GM21529 (cell line): ENCODE data around the gene CHST15.
"Not testable (repeated sequence)": the region's sequence is repeated elsewhere in the genome, so short reads cannot be mapped to it uniquely, and the experiment has no call there.

ENCODE experiments used
- ATAC-seq: cut with Tn5 transposase; IDR thresholded peaks from one replicate; pipeline ENCODE4 v1.9.1; 2021; ENCODE audit not compliant: unreplicated experiment

CHST15 gene

DNA sequence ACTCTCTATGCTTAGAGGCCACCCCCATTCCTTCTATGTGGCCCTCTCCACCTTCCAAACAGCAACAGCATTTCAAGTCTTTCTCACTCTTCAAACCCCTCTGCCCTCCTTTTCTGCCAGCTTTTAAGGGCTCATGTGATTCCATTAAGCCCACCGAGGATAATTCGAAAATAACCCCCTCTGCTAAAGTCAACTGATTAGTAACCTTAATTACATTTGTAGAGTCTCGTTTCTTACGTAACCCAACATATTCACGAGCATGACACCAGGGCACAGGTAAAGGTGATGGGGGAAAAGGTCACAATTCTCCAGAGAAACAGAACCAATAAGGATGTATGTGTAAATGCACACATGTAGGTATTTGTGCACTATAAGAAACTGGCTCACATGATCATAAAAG is 6.7 kb upstream of the CHST15 start:
- no peak for ATAC-seq

DNA sequence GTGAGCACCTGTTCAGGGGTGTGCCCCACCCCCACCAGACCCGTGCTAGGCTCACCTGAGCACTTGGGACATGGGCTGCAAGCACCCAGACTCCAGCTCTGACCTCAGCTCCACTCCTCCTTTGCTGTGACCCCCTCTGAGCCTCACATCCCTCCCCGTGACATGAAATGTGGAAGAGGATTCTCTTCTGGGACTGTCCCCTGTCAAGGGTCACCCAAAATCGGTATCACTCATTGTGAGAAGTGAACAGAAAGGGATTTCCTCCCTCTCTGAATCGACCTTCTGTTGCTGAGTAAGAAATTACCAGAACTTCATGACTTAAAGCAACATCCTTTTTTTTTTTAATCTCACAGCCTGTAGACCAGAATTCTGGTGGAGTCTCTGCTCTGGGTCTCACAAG is 6.2 kb upstream of the CHST15 start:
- ATAC-seq, result peak; percentile 76

DNA sequence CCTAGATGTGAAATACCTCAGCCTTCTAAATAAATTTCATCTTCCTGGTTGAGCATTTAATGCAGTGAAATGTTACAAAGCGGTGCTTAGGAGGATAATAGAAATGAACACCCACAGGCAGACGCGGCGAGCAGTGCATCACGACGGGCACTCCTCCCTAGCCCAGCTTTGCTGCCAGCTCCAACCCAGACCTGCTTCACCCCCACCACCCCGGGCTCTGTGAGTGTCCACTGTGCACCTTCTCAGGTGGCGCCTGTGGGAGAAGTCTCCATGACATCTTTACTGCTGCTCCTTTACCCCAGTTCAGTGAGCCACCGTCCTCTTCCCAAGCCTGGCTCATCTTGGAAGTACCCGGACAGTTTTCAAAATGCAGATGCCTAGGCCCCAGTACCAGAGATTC is 5.2 kb upstream of the CHST15 start:
- no peak for ATAC-seq

DNA sequence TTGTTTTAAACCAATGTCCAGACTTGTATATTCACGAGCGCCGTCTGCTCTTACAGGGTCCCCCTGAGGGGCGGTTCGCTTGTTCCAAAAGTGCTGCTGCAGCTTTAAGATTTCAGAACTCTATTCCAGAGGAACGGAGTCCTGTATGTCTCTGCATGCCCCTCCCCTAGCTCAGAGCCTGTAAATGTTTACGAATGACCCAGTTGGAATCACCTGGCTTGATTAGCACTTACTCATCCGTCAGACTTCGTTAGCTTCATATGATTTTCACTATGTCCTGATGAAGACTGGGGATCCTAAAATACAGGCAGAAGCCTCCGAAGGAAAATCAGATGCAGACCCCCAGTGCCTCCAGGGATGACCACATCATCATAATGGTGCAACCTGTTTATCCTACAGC is 4.5 kb upstream of the CHST15 start:
- no peak for ATAC-seq

DNA sequence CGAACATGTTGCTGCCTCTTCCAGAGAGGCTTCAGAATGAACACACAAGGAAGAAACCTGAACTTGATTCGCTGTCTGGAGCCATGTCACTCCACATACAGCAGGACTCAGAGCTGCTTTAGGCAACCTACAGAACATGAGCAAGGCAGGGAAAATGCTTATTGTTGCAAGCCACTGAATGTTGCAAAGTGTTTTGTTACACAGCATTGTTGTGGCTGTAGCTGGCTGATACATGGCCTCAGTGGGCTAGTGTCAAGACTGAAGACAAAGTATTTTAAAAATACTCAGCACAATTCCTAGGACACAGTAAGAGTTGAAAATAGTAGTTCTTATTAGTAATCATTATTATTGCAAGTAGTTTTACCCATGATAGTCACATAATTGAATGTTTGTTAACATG is 3.1 kb upstream of the CHST15 start:
- ATAC-seq, result no peak

DNA sequence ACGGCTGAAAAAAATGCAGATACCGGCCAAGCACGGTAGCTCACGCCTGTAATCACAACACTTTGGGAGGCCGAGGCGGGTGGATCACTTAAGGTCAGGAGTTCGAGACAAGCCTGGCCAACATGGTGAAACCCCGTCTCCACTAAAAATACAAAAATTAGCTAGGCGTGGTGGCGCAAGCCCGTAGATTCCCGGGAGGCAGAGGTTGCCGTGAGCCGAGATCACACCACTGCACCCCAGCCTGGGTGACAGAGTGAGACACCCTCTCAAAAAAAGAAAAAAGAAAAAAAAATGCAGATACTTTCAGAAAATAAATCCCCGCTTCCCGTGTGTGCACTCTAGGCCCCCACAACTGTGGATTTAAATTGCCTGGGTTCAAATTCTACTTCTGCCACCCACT is 2.4 kb upstream of the CHST15 start:
- not testable (repeated sequence) for ATAC-seq

DNA sequence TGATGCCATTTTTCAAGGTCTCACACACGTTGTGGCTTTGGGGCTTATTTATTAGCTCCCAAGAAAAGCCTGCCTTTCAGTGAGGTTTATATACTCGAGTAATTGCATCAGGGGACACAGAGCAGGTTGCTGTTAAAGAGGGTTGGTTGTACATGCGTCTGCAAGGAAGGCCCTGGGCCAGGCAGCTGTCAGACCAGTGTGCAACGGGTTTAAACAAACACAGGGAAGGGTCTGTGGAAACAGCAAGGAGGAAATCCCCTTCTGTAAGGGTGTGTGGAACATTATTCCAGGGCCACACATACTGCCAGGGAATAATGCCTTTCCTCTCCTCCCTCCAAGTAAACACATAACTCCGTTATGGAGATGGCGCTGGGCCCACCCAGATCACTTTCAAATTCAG is 1.7 kb upstream of the CHST15 start:
- ATAC-seq, result no peak

DNA sequence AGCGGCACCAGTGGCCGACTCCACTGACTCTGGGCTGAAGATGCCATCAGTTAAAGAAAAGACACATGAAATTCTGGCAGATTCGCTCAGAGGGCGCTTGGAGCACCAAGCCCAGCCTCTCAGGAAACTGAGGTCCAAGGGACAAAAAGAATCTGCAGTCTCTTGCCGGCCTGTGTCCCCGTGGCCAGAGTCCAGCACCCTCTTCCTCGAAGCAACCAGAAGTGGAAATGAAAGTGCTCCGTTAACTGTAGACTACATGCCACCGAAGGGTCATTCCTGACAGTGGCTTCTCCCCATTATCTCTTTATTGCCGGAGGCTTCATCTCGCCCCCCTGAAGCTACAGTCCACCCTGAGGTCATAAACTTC is 1.0 kb upstream of the CHST15 start:
- no peak for ATAC-seq

DNA sequence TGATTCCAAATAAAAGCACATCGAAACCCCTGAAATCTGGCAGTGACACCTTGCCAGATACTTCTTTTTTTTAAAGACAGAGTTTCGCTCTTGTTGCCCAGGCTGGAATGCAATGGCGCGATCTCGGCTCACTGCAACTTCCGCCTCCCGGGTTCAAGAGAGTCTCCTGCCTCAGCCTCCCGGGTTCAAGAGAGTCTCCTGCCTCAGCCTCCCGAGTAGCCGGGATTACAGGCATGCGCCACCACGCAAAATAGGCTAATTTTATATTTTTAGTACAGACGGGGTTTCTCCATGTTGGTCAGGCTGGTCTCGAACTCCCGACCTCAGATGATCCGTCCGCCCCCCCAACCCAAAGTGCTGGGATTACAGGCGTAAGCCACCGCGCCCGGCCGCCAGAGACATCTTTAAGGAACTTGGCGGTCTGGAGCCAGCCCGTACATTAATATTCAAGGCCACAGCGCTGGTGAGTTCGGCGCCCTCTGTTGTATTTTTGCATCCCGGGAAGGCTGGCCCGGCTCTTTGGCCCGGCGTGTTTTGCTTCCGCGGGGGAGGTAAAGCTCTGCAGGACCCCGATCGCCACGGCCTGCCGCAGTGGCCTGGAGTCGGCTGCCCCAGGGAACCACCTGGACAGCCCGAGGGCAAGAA is 498 bp upstream of the CHST15 start:
- ATAC-seq, result not testable (repeated sequence)

DNA sequence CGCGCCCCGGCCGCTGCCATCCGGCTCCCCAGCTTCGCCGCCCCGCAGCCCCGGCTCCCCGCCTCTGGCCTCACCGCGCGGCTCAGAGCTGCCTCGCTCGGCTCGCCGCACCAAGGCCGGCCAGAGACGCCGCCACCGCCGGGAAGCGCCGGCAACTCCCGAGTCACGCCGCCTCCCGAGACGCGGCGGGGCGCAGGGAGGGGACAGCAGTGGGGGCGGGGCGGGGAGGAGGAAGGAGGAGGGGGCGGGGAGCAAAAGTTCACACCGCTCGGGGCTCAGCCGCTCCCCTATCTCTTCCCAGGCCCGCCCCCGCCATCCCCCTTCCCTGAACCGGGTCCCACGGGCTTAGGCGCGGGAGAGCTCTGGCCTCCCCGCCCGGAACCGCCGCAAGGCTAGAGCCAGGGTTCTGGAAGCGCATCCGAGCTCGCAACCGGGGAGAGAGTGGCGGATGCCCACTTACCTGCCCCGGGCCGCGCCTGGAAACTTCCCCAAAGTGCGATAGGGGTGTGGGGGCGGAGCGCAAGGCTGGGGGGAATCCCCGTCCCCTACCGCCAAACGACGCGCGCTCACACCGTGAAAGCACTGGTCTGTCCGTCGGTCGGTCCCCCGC is 1.0 kb downstream of the CHST15 start:
- peak; percentile 52 for ATAC-seq

DNA sequence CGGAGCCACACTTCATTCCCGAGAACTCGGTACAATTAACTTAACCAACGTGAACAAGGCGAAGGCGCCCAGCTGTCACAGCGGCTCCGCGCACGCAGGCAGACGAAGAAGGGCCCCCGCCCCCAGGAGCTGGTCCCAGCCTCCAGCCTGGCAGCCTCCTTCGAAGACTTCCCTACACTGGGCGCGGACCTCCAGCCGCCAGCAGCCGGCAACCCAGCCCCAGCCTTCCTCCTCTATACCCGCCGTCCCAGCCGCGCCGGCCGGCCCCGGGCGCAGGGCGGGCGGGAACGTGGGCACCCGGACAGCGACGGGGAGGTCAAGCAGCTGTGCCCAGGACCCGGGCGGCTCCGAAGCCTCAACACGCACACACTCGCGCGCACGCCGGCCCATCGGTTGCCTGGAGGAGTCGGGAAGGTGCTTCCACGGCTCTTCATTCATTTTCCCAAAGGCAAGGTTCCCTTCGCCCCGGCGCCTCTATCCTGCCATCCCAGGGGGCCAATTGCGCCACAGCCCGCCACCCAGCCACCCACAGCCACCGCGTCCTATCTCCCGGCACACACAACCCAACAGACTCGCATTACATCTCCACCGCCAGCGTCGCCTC is 1.6 kb downstream of the CHST15 start:
- ATAC-seq, result no peak

DNA sequence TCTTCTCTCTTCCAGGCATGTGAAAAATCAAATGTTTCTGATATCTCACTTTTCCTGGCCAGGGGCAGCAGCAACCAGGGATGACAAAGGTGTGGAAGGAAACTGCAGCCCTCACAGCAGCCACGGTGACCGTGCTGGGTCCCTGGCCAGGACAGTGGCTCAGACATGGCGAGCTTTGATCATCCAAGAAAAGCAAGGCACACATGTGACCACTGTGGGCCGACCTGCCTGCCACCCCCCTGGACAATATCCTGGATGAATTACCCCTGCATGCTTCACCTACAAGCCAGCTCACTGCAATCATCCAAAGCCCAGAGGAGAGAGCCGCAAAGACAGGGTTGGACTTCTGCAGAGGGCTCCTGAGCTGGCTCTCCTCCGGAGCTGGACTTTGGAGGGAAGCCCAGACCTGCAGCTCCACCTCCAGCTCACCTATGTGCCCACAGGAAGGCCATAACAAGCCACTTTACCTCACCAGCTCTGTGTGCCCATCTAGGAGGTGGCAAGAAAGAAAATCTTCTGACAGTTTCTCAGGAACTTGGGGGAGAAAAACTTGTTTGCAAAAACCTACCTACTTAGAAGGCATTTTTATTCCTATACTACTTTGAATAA is 2.7 kb downstream of the CHST15 start:
- ATAC-seq, result no peak

DNA sequence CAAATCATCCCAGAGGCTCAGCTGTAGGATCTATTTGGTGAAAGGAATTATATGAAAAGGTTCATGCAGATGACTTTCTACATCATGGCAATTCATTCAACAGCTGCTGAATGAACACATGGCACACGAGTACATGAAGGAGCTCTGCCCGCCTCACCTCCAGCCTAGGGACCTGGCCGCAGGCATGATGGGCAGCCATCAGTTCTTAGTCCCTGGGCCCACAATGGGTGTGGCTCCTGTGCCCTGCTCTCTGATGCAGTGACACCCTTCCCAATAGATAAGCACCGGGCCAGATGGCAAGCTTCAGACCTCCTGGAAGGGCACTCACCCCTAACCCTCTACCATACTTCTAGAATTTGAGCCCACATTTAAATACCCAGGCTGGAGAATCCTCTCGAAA is 3.5 kb downstream of the CHST15 start:
- no peak for ATAC-seq

DNA sequence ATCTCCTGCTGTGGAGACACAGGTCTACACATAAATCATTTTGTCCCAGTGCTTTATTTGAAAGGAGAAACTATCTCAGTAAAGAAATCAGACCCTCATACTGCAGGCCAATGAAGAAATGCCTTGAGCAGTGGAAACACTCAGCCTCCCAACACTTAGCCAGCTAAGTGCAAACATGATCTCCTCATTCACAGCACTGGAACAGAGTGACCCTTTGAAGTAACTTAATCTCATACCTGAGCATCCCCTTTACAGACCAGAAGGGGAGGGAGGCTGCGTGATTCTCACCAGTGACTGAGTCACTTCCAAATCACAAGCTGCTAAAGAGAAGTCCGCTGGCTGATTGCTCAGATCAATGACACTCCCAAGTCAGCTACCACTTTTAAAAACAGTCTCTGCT is 4.5 kb downstream of the CHST15 start:
- ATAC-seq, result no peak

DNA sequence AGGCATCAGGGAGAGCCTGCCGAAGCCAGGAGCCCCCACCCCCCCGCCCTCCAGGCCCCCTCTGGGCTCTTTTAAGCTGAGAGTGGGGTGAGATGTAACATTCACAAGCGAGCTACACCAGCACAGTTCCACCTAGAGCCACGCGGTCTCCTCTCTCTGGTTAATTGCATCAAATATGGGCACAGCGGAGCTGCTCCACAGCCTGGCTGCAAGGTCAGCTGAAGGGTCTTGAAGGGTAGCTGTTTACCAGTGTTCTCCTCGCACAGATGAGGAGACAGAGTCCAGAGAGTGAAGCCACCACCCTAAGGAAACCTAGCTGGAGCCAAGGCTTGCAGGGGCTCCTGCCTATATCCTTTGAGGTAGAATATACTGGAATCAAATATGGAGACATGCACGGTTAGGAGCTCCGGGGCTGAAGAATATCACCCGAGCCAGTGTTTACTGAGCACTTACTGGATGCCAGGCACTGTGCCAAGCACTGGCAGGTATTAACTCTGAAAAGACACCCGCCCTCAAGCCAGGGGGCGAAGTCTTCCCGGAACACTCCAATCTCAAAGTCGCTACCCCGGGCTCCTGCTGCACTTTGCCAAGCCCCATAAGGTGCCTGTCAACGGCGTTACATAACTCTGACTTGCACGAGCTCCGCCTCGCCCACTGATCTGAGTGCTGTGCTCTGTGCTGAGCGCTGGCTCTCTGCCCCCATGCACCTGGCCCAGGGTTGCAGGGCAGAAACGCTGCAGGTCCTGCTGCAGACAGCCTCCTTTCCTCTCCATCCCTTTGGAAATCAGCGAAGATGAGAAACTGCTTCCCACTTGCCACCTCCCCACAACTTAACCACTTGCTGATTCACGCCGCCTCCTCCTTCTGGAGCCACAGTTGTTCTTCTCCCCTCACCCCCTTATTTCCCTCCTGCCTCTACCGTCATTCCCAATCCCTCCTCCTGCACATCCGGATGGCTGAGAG is 5.4 kb downstream of the CHST15 start:
- ATAC-seq, result no peak

DNA sequence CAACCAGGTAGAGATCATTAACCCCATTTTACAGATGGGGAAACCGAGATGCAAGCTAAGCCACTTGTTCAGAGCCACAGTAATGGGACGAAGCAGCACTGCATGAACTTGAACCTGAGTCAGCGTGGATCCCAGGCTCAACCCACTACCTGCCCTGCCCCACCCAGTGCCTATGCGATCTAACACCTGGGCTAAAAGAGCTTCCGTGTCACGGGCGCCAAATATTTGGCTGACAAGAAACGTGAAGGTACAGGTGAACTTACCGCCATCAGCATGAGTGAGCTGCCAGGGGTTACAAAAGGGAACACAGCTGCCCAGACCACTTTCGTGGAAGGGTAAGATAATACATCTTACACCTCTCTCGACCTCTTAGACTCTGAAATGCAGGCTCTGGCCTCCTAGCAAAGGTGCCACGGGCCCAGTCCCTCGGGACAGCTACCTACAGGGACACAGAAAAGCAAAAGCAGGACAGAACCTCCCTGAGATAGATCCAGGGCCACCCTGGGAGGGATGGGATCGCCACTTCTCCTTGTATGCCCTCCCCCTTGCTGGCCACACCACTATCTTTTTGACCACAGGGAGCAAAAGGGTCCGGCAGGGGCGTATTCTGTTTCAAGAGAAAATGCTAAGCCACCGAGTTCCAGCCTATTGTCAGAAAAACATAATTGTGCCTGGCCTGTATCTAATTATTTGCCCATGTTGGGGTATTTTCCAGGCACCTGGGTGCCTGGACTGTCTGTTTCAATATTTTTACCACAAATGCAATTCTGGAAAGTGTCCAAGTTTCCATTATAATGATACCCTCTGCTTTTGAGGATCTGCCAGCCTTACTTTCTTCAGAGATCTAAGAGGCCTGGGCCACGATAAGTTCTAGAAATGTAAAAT is 6.4 kb downstream of the CHST15 start:
- no peak for ATAC-seq

DNA sequence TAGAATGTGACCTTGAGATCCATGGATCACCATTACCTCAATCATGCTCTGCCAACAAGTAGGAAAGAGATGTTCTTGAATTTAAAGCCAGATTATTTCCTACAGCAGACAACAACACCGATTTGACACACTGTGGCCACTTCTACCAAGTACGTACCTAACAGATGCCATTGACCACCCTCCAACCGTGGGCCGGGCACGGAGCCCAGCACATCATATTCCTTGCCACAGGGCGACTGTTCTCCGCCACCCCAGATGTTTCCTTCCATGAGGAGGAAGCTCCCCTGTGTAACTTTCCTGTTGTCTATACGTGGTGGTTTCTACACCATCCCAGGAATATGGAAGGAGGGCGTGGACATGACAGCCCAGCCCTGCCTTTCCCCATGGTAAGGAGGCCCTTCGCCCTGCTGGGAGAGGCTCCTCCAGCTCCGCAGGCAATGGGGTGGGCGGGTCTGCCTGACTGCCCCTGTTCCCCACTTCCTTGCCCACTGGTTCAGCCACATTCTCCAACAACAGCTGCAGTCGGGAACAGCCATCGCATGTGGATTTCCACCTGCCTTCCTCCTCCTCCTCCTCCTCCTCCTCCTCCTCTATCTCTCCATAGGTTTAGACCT is 7.2 kb downstream of the CHST15 start:
- ATAC-seq, result no peak

DNA sequence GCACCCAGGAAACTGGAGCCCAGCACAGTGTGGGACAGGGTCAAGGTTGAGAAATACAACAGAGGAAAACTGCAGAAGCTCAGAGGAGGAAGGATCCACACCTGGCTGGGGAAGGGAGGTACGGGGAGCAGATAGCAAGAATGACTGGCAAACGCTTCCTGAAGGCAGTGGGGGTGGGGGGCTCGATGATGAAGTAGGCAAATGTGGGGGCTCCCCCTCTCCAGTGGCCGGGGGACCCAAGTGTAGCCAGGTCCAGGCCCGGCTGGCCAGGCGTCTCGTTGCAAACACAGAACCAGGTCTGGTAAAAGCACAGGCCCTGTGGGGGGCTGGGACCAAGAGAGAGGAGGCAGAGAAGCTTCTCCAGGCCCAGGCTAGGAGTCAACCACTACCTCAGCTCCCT is 7.7 kb downstream of the CHST15 start:
- no peak for ATAC-seq

DNA sequence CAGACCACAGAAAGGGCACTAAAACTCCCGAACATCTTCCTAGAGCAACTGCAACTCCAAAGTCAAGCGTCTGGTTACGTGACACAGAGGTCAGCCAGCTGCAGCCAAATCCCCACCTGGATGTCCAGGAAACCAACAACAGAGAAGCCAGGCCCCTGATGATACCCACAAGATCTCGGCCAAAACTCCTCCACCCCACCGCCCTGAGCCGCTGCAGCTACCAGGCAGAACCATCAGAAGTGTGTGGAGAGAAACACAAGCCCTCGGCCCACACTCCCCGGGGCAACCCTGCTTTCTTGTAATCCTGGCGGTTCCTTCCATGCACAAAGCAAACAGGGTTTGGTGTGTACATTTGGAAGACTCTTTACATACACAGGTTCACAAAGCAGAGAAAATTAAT is 8.7 kb downstream of the CHST15 start:
- no peak for ATAC-seq
